Loucy (cell line): Measurements from ENCODE around the gene SLC6A18.

ENCODE experiments used
- CTCF ChIP-seq: fragments of 200-600 bp; sonication (generic); conservative IDR thresholded peaks from 2 replicates; pipeline ENCODE4 v1.5.1; 2014; ENCODE audit warnings: mild to moderate bottlenecking, antibody characterized with exemption, low read length
- EZH2phosphoT487 ChIP-seq: fragments of 200-600 bp; IDR thresholded peaks from 2 replicates; pipeline ENCODE4 v1.6.1; 2018; ENCODE audit warnings: antibody characterized with exemption, mild to moderate bottlenecking, moderate library complexity, borderline replicate concordance

- no peak for TF ChIP-seq CTCF
- no peak for TF ChIP-seq EZH2phosphoT487
Measured at GRCh38 chr5:1270426-1270825, 45.2 kb downstream of the SLC6A18 start.
